ENCODE measurements around the gene PTPRH.
"Not testable (repeated sequence)": the region's sequence is repeated elsewhere in the genome, so short reads cannot be mapped to it uniquely, and the experiment has no call there.

Gene PTPRH

GRCh38 chr19:55179606-55180484, 29.5 kb downstream of the PTPRH start, which contains the start of gene SYT5:
TSS of gene SYT5 (minus strand) at chr19:55180289. CDS start at chr19:55179041, 1,248 bp downstream.
- DNase-seq, result peak in 1 of 2 experiments; percentile 3

- DNase-seq, result peak; percentile 81 to 88
These were observed 30.3 kb downstream of the PTPRH start for GRCh38 chr19:55178781-55179599.

GRCh38 chr19:55176076-55176475, 33.2 kb downstream of the PTPRH start:
- DNase-seq, result no peak

GRCh38 chr19:55175117-55175867, 34.0 kb downstream of the PTPRH start:
- no peak for DNase-seq

GRCh38 chr19:55174425-55175116, 34.7 kb downstream of the PTPRH start:
- DNase-seq, result no peak

- DNase-seq, result peak; percentile 36 to 51
These were observed 35.4 kb downstream of the PTPRH start for GRCh38 chr19:55173714-55174409.

GRCh38 chr19:55173186-55173713, 36.1 kb downstream of the PTPRH start:
- no peak for DNase-seq

- no peak for DNase-seq
These were observed 36.6 kb downstream of the PTPRH start for GRCh38 chr19:55172741-55173140.

DNA sequence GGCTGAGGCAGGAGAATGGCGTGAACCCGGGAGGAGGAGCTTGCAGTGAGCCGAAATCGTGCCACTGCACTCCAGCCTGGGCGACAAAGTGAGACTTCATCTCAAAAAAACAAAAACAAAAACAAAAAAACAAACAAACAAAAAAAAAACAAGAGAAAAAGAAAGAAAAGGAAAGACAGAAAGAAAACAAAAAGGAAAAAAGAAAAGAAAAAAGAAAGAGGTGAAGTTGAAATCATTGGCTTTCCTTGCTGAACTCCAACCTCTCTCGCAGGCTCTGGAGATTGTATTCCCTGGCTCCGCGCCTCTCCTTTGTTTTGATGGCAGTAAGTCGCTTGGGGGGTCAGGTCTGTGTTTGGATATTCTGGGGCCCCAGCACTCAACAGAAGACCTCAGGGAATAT, 37.0 kb downstream of the PTPRH start:
- not testable (repeated sequence) for DNase-seq

DNA sequence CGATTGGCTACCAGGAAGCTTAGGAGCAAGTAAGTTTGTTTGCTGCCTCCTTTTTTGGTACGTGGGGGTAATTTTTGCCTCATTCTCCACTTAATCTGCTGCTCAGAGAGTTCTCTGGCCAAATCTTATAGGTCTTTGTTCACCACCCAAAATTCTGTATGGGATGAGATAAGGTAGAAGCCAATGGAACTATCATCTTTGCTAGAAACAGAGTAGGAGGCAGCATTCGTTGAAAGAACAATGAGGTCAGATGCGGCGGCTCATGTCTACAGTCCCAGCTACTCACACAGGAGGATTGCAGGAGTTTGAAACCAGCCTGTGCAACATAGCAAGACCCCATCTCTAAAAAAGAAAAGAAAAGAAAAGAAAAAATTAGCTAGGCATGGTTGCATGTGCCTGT, 37.9 kb downstream of the PTPRH start:
- DNase-seq, result no peak

GRCh38 chr19:55169136-55169535, 40.2 kb downstream of the PTPRH start:
- DNase-seq, result no peak

GRCh38 chr19:55166530-55167268, 42.6 kb downstream of the PTPRH start, which contains the start of gene DNAAF3:
TSS of gene DNAAF3 (minus strand) at chr19:55166613. CDS start at chr19:55166413, 200 bp downstream.
- DNase-seq, result peak; percentile 95 to 96

GRCh38 chr19:55165952-55166529, 43.3 kb downstream of the PTPRH start:
- DNase-seq, result peak; percentile 58 to 60

DNA sequence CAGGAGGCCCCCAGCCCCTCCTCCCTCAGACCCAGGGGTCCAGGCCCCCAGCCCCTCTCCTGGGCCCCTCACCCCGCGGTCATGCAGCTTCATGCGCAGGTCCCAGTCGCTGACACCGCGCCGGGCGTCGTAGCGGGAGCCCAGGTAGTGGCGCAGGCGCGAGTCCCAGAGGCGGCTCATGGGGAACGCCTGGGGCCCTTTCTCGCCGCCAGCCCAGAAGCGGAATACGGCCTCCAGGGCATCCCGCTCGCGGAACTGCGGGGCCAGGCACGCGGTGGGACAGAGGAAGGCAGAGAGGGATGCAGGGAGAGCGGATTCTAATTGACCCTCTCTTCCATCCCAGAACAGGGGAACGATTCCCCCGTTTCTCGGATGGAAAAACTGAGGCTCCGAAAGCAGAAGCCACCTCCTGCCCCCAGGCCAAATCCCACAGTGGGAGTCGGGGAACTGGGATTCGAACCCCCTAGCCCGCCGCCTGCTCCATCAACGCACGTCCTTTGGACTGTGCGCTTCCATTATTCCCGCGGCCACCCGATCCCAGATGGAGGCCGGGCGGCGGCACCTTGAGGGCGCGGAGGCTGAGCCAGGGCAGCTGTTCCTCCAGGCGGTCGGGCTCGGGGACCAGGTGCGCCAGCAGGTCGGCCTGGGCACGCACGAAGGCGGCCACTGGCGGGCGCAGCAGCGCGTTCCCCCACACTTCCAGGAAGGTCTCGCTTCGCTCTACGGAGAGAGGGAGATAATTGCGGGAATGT, 47.6 kb downstream of the PTPRH start:
- DNase-seq, result no peak

- no peak for DNase-seq
These were observed 48.3 kb downstream of the PTPRH start for GRCh38 chr19:55160986-55161365.

DNA sequence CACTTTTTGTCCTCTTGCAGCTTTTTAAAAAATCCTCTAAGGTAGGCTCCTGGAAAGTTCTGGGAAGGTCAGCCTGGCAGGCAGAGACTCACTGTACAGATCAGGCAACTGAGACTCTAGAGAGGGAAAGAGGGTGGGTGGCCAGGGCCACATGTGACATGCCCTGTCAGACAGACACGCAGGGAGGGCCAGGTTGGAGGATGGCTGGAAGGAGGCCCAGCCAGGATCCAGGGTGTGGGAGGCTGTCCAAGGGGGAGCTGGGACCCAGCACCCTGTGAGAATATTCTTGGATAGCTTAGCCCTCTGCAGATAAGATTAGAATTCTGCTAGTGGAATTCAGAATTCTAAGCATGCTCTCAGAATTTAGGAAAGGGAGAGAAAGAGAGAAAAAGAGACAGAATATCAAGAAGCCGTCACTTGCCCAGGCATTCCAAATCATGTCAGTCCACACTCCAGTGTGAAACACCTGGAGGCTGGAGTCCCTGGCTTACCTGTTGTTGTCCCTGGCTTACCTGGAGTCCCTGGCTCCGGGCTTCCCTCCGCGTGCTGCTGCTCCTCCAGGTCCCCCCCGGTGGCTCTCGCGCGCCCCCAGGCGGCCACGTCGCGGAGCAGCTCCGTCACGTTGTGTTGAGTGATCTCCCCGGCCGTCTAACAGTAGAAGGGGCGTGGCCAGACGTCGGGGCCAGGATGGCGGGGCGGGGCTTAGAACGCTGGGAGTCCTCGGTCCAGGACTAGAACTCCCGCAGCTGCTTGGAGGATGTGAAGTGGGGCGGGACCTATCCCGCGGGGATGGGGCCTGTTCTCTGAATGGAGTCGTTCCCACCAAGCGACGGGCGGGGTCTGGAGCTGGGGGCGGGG, 48.9 kb downstream of the PTPRH start:
- peak; percentile 87 to 91 for DNase-seq

DNA sequence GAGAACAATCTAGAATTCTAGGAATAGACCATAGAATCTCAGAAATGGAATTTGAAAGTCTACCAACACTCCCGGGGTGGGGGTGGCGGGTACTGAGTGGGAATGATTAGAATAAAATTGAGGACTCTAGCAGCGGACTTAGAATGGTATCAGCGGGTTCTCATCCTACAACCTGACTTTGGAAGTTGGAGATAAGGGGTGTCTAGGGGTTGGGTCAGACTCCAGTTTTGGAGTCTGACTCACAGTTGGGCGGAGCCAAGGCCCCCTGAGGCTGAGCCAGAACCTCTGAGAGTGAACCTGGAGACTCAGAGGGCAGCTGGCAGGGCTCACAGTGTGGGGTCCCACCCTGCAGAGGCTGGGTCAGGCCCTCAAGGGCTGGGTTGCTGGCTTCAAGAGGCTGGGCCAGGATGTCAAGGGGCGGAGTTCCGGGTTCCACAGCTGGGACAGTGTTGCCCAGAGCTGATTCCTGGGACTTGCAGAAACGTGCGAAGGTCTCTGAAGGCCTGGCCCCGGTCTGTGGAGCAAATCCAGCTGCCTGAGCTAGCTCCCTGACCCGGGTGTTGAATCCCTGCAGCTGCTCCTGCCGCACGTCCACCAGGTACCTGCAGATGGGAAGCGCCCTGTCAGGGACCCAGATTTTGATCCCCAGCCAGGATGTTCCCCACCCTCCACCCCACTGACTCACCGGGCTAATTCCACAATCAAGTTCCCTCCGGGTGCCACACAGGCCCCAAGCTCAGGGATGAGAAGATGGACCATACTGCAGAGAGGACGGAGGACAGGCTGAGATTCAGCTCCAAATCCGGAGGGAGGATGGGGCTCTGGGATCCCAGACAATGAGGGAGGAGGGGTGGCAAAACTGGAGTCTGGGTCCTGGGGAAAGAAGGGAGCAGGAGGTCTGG, 50.2 kb downstream of the PTPRH start:
- no peak for DNase-seq
